Mammary epithelial cell (primary cell): ENCODE data around the gene MRPL40.

Experiments
- EZH2 ChIP-seq: IDR thresholded peaks from 2 replicates; pipeline ENCODE4 v1.6.1; 2012; ENCODE audit warnings: low read length, inconsistent platforms, borderline replicate concordance
- TF ChIP-seq, protein P1 (sequence below), 2 donors: IDR thresholded peaks in 1 of 2; conservative IDR thresholded peaks in 1 of 2; 2 replicates each; pipeline ENCODE4 v1.5.1; 2011 to 2012; ENCODE audit warnings: inconsistent platforms in 2 of 2, low read length in 2 of 2, mild to moderate bottlenecking in 2 of 2, control low read depth in 1 of 2, low read depth in 1 of 2; ENCODE audit not compliant: insufficient read depth in 1 of 2; ENCODE audit errors: extremely low read depth in 1 of 2

DNA sequence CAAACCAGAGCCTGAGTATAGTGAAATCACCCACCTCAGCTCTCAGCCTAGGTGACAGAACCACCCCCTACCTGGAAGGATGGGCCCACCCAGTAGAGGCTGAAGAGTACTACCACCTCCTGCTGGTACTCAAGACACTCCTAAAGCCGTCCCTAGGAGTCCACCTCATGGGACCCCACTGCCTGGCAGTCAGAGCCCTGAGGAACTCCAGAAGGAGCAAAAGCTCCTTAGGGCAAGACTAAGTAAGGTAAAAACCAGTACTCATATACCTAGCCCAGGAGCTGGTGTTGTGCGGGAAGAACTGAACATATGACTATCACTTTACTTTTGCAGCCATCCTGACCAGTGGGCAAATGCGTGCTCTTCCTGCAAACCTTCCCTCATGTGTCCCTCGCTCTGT, 37.1 kb upstream of the MRPL40 start:
- TF ChIP-seq, protein P1, sequence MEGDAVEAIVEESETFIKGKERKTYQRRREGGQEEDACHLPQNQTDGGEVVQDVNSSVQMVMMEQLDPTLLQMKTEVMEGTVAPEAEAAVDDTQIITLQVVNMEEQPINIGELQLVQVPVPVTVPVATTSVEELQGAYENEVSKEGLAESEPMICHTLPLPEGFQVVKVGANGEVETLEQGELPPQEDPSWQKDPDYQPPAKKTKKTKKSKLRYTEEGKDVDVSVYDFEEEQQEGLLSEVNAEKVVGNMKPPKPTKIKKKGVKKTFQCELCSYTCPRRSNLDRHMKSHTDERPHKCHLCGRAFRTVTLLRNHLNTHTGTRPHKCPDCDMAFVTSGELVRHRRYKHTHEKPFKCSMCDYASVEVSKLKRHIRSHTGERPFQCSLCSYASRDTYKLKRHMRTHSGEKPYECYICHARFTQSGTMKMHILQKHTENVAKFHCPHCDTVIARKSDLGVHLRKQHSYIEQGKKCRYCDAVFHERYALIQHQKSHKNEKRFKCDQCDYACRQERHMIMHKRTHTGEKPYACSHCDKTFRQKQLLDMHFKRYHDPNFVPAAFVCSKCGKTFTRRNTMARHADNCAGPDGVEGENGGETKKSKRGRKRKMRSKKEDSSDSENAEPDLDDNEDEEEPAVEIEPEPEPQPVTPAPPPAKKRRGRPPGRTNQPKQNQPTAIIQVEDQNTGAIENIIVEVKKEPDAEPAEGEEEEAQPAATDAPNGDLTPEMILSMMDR (conservative IDR thresholded peaks at IDR 0.05 in 1 of 2, IDR thresholded peaks at IDR 0.05 in 1 of 2; ENCODE audit: extremely low read depth in 1 of 2, insufficient read depth in 1 of 2, low read depth in 1 of 2, low read length in 2 of 2), result no peak
- no peak for TF ChIP-seq EZH2
